Sigmoid colon (tissue), 4 donors: ENCODE data around the gene HDGFL2.

Experiments used
- CTCF ChIP-seq, 4 experiments: fragments of 450-650 bp in 3 of 4; fragments of 200-600 bp in 1 of 4; IDR thresholded peaks; one replicate each; pipeline ENCODE4 v1.5.1; 2016 to 2019; ENCODE audit warnings: antibody characterized with exemption in 4 of 4, mild to moderate bottlenecking in 3 of 4, moderate library complexity in 2 of 4
- EP300 ChIP-seq, 4 donors: sonication (generic); formaldehyde crosslinking; IDR thresholded peaks; one replicate each; pipeline ENCODE4 v1.6.1; 2017; ENCODE audit warnings: antibody characterized with exemption in 4 of 4
- POLR2A ChIP-seq, 2 donors: fragments of 450-650 bp; IDR thresholded peaks; one replicate each; pipeline ENCODE4 v1.6.1; 2016; ENCODE audit warnings: antibody characterized with exemption in 2 of 2, mild to moderate bottlenecking in 2 of 2, moderate library complexity in 2 of 2

- TF ChIP-seq CTCF (IDR thresholded peaks at IDR 0.05) (no peak), POLR2A (IDR thresholded peaks at IDR 0.05) (no peak), EP300 (IDR thresholded peaks at IDR 0.05) (no peak)
These were observed 10.7 kb downstream of the HDGFL2 start for GRCh38 chr19:4482721-4483364.
